ENCODE results near the gene ARL1. TPM values are rescaled to one million over a fixed set of nuclear protein-coding genes. Genes with fewer than 3 reads are reported as not detected.

Gene ARL1
- total RNA-seq, 1 donor from 2014 or later: 92.6 TPM

DNA sequence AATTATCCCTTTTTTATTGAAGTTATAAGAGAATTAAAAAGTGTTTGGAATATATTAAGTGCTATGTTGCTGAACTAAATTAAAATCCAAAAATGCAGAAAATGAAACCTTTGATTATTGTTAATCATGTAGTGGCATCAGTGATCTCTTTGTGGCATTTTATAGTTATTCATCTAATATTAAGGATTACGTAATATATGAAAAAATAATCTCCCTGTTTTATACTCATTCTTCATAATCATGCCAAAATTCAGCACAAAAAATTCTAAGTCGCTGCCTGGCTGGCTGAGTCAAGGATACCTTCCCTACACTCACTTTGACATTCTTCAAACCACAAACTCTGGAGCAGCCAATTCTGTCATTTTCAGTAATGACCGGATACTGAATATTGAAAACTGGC, 63.7 kb downstream of the ARL1 start:
- intact Hi-C loops (cut with DNase I): no loop called here

More for the DNA sequence above, 63.7 kb downstream of the ARL1 start:
- DNase-seq (ENCODE audit: low spot score): no peak

Other genes starting within 250 kb of the ARL1 start
- not detected for gene SLC5A8, start 197.5 kb downstream of the ARL1 start, total RNA-seq
- gene UTP20, start 127.7 kb downstream of the ARL1 start, total RNA-seq: 7.6 TPM
- not detected for gene SPIC, start 67.6 kb upstream of the ARL1 start, total RNA-seq
- gene MYBPC1, start 187.2 kb upstream of the ARL1 start, total RNA-seq: 3.1 TPM